KOPT-K1 (cell line): ENCODE results near the gene RIMKLA.

ENCODE experiments used
- H3K27ac ChIP-seq: fragments of 200-600 bp; sonication (generic); 2 replicates; pipeline ENCODE4 v1.5.1; 2016; ENCODE audit warnings: antibody characterized with exemption, mild to moderate bottlenecking, low read depth, low read length; ENCODE audit not compliant: poor library complexity, severe bottlenecking
- H3K36me3 ChIP-seq: fragments of 200-600 bp; sonication (generic); 2 replicates; pipeline ENCODE4 v1.5.1; 2017; ENCODE audit warnings: antibody characterized with exemption, mild to moderate bottlenecking, low read length, moderate library complexity; ENCODE audit not compliant: insufficient read depth
- H3K9me3 ChIP-seq: fragments of 200-600 bp; sonication (generic); 2 replicates; pipeline ENCODE4 v1.5.1; 2017; ENCODE audit warnings: antibody characterized with exemption, low read length, mild to moderate bottlenecking; ENCODE audit not compliant: insufficient read depth, poor library complexity, severe bottlenecking

The RIMKLA gene

DNA sequence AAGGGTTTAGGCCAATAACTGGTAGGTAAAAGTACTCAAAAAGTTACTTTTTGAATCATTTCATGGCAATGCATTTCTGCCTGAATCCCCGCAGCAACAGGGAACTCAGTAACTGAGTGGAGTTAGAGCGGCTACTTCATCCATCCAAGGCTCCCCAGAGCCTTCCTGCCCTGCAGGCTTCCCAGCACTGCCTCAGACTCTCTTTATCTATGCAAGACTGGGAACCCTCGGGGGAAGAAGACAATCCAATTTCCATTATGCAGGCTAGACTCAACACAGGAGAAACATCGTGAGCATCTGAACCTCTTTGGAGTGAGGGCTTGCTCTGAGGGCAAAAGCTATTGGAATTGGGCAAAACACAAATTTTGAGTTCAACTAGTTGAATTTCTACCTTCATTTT lies 52.1 kb downstream of the RIMKLA start:
- H3K27ac ChIP-seq = no peak overlapping the region
- H3K9me3 ChIP-seq = no peaks in the 10 kb centered on the region
- no peaks in the 10 kb centered on the region for H3K36me3 ChIP-seq

DNA sequence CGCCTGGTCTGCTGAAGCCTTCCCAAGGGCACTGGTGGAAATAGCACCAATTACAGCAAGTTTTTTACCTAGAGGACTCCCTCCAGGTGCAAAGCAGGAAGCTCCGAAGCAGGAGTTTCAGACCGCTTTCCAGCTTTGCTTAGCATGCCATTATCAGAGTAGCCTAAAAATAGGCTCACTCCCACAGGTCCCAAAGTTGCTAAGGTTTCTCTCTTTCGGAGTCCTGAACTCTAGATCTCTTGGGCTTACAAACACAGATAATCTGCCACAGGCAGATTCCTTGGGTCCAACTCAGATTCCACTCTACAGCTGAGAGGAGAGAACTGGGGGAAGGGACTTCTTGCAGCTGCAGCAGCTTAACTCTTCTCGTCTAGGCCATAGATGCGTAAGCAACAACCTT lies 52.8 kb downstream of the RIMKLA start:
- H3K9me3 ChIP-seq = no peaks in the 10 kb centered on the region
- H3K27ac ChIP-seq = no peak overlapping the region
- H3K36me3 ChIP-seq = no peaks in the 10 kb centered on the region

GRCh38 chr1:42434340-42434739 lies 53.7 kb downstream of the RIMKLA start:
- Histone ChIP-seq H3K27ac (no peak overlapping the region), H3K36me3 (no peaks in the 10 kb centered on the region), H3K9me3 (no peaks in the 10 kb centered on the region)

DNA sequence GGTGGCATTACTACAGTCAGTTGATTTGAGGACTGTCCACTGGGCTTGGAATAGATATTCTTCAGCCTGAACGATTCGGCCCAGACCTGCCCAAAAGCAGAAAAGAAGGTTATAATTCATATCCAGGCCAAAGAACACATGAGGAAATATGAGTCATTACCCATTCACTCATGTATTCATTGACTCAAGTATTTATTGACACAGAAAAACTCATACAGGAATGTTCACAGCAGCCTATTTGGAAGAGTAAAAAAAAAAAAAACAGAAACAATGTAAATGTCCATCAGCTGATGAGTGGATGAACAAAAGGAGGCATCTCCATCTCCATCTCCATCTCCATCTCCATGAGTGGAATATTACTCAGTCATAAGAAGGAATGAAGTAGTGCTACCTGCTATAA lies 59.3 kb downstream of the RIMKLA start:
- Histone ChIP-seq H3K9me3 (no peaks in the 10 kb centered on the region), H3K36me3 (no peaks in the 10 kb centered on the region), H3K27ac (no peak overlapping the region)

GRCh38 chr1:42442662-42443061 lies 62.1 kb downstream of the RIMKLA start:
- Histone ChIP-seq H3K9me3 (no peaks in the 10 kb centered on the region), H3K36me3 (no peaks in the 10 kb centered on the region), H3K27ac (no peak overlapping the region)

GRCh38 chr1:42449256-42449655 lies 68.7 kb downstream of the RIMKLA start:
- Histone ChIP-seq H3K27ac (no peak overlapping the region), H3K36me3 (no peaks in the 10 kb centered on the region), H3K9me3 (no peaks in the 10 kb centered on the region)

DNA sequence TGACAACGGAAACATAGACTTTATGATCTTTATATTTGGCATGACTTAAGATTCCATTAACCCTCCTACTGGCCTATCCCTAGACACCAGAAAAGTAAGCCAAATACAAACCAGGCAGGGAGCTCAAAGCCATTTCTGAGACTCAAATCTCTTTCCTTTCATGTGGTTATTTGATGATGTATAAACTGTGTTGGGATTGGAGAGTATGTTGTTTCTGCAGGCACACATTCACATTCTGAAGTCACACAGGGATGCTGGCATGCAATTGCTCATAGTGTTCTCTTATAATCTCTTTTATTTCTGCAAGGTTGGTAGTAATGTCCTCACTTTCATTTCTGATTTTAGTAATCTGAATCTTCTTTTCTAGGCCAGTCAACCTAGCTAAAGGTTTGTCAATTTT lies 69.5 kb downstream of the RIMKLA start:
- no peaks in the 10 kb centered on the region for H3K9me3 ChIP-seq
- H3K27ac ChIP-seq = no peak overlapping the region

GRCh38 chr1:42453386-42453785 lies 72.8 kb downstream of the RIMKLA start:
- no peaks in the 10 kb centered on the region for H3K9me3 ChIP-seq
- H3K27ac ChIP-seq = no peak overlapping the region
- peaks cover 8% of the 10 kb centered on the region for H3K36me3 ChIP-seq

More for the DNA sequence above, 69.5 kb downstream of the RIMKLA start:
- H3K36me3 ChIP-seq = no peaks in the 10 kb centered on the region

- Histone ChIP-seq H3K36me3 (peaks cover 18% of the 10 kb centered on the region), H3K27ac (no peak overlapping the region), H3K9me3 (no peaks in the 10 kb centered on the region)
Measured at GRCh38 chr1:42454403-42454802, 73.8 kb downstream of the RIMKLA start.

GRCh38 chr1:42456010-42456753 lies 75.6 kb downstream of the RIMKLA start, which contains the start of the genes PPCS and ZMYND12:
Gene PPCS (plus strand): TSS chr1:42456543. CDS start chr1:42456566, 23 bp downstream.
Gene ZMYND12 (minus strand): TSS chr1:42456022. CDS start chr1:42455997, 25 bp downstream.
- Histone ChIP-seq H3K27ac (peak within 1 kb of the TSS; percentile 92), H3K36me3 (peaks cover 32% of the 10 kb centered on the region), H3K9me3 (no peaks in the 10 kb centered on the region)

DNA sequence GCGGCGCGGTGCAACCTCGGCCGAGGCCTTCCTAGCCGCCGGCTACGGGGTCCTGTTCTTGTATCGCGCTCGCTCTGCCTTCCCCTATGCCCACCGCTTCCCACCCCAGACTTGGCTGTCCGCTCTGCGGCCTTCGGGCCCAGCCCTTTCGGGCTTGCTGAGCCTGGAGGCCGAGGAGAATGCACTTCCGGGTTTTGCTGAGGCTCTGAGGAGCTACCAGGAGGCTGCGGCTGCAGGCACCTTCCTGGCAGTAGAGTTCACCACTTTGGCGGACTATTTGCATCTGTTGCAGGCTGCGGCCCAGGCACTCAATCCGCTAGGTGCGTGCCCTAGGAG lies 76.1 kb downstream of the RIMKLA start:
- Histone ChIP-seq H3K36me3 (peaks cover 32% of the 10 kb centered on the region), H3K27ac (peak overlapping the region; percentile 92), H3K9me3 (no peaks in the 10 kb centered on the region)

- Histone ChIP-seq H3K36me3 (peaks cover 32% of the 10 kb centered on the region), H3K9me3 (no peaks in the 10 kb centered on the region), H3K27ac (no peak overlapping the region)
Measured at GRCh38 chr1:42461196-42461595, 80.6 kb downstream of the RIMKLA start.

GRCh38 chr1:42462828-42463763 lies 82.5 kb downstream of the RIMKLA start, which contains the start of gene CCDC30:
Gene CCDC30 (plus strand): TSS chr1:42463286. CDS start chr1:42480552, 17,266 bp downstream.
- Histone ChIP-seq H3K36me3 (peaks cover 27% of the 10 kb centered on the region), H3K27ac (no peak within 1 kb of the TSS), H3K9me3 (no peaks in the 10 kb centered on the region)

- Histone ChIP-seq H3K27ac (no peak overlapping the region), H3K36me3 (peaks cover 19% of the 10 kb centered on the region), H3K9me3 (no peaks in the 10 kb centered on the region)
Measured at GRCh38 chr1:42463921-42464320, 83.3 kb downstream of the RIMKLA start.

GRCh38 chr1:42466030-42466429 lies 85.4 kb downstream of the RIMKLA start:
- Histone ChIP-seq H3K36me3 (no peaks in the 10 kb centered on the region), H3K9me3 (no peaks in the 10 kb centered on the region), H3K27ac (no peak overlapping the region)
